Measurements from ENCODE around the gene ZNF436. TPM values are rescaled to one million over a fixed set of nuclear protein-coding genes. Genes with fewer than 3 reads are reported as not detected.

Gene ZNF436
- total RNA-seq (2021) (12.2 and 14.0 TPM in 2 replicates), Bru-seq, nascent RNA (percentile 70 among the genes with signal in this experiment), BruChase-seq, experiment 1, labeled RNA remaining after a 2-hour chase (percentile 87 among the genes with signal in this experiment), BruChase-seq, experiment 2, labeled RNA remaining after a 6-hour chase (percentile 70 among the genes with signal in this experiment)
- long read RNA-seq, full-length matches to known transcripts, result 7 of 14 reads
- long read RNA-seq, partial matches to known transcripts, result 0 of 14 reads
- long read RNA-seq, other reads (novel, unspliced or antisense), result 7 of 14 reads

DNA sequence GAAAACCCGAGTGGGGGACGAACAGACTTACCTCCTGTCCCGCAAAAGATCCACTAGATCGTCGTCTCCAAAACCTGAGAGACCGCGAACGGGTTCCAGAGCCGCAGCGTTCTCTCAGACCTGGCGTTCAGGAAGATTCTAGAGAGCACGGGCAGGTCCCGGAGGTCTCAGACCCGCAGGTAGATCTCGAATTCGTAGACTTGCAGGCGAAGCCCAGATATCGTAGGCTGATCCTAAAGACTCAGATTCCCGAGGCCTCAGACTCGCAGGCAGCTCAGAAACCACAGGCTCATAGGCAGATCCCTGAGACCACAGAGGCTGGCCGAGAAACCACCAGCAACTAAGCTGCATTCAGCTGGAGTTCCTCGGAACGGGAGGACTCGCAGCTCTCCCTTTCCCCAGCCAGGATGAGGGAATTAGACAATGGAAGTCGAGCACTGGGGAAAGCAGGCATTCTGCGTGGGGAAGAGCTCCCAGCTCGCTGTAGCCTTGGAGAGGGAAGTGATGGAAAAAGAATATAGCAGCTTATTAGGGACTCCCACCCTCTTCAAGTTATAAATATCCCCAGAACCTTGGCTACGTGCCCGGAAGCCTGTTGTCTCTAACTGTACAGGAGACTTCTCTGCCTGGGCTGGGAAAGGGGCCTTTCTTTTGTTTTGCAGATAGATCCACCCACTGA, at the start of gene ZNF436:
TSS of gene ZNF436 (minus strand) at position 502 of the 679 bp plus-strand sequence. CDS start 1,831 bp downstream, outside the sequence.
- peak within 1 kb of the TSS; percentile 96 for H3K4me3 ChIP-seq
- CTCF ChIA-PET, result interaction anchor here (1.0 kb wide), 1 partner anchor 35 kb away, joined by 4 read pairs; no protein-coding TSS in a partner anchor
- H3K79me2 ChIP-seq (ENCODE audit: low read depth), result peaks cover 68% of the 10 kb centered on the region
- DNase-seq, result peak in 1 of 2 experiments; percentile 55
- H3K9me3 ChIP-seq (ENCODE audit: insufficient read depth, low read depth), result peaks cover 5% of the 10 kb centered on the region
- POLR2A ChIA-PET (ENCODE audit: unreplicated experiment), result interaction anchor here (0.6 to 1.0 kb wide), 4 partner anchors 25 to 269 kb away, joined by 4 to 7 read pairs (median 5); partner anchors contain the start of gene HNRNPR
- peaks cover 37% of the 10 kb centered on the region for H3K4me1 ChIP-seq (replicated peaks; ENCODE audit: insufficient read depth)
- intact Hi-C loops (cut with micrococcal nuclease; ENCODE audit: unreplicated experiment), result loop anchor here (1.0 to 10.0 kb wide), 3 partner anchors 34 to 165 kb away; partner anchors contain the start of gene E2F2
- H3F3A ChIP-seq (ENCODE audit: insufficient read depth, low read depth), result peaks cover 30% of the 10 kb centered on the region
- no peaks in the 10 kb centered on the region for H3K9me2 ChIP-seq (ENCODE audit: insufficient read depth)
- BruUV-seq (replicated peaks), result TSS peak; percentile 75
- H4K20me1 ChIP-seq (ENCODE audit: insufficient read depth), result no peaks in the 10 kb centered on the region
- H3K4me2 ChIP-seq, result peak within 1 kb of the TSS; percentile 97
- H3K27ac ChIP-seq, result peak within 1 kb of the TSS; percentile 84
- no peaks in the 10 kb centered on the region for H3K27me3 ChIP-seq (ENCODE audit: insufficient read depth, low read depth)
- peaks cover 15% of the 10 kb centered on the region for H3K36me3 ChIP-seq (ENCODE audit: low read depth)
- no peak for TF ChIP-seq EZH2 (IDR thresholded peaks at IDR 0.05; ENCODE audit: low read depth)
- TF ChIP-seq CTCF (conservative IDR thresholded peaks at IDR 0.05), result no peak
- H2AFZ ChIP-seq, result peak within 1 kb of the TSS; percentile 99

GRCh38 chr1:23419180-23419579, 49.5 kb upstream of the ZNF436 start:
- no peak for DNase-seq
- TF ChIP-seq EZH2 (IDR thresholded peaks at IDR 0.05; ENCODE audit: low read depth), result no peak
- no peak for TF ChIP-seq CTCF (conservative IDR thresholded peaks at IDR 0.05)
- Histone ChIP-seq H2AFZ (no peak overlapping the region), H4K20me1 (ENCODE audit: insufficient read depth) (no peaks in the 10 kb centered on the region), H3K4me3 (no peak overlapping the region), H3K4me2 (no peak overlapping the region), H3F3A (ENCODE audit: insufficient read depth, low read depth) (0 out of 2 replicates have a peak, but pooled peaks cover 2% of the 10 kb centered on the region), H3K36me3 (ENCODE audit: low read depth) (no peaks in the 10 kb centered on the region), H3K4me1 (replicated peaks; ENCODE audit: insufficient read depth) (no peaks in the 10 kb centered on the region), H3K27me3 (ENCODE audit: insufficient read depth, low read depth) (no peaks in the 10 kb centered on the region), H3K27ac (no peak overlapping the region), H3K9me2 (ENCODE audit: insufficient read depth) (no peaks in the 10 kb centered on the region), H3K79me2 (ENCODE audit: low read depth) (no peaks in the 10 kb centered on the region), H3K9me3 (ENCODE audit: insufficient read depth, low read depth) (no peaks in the 10 kb centered on the region)
- POLR2A ChIA-PET (ENCODE audit: unreplicated experiment), result no interaction called here
- intact Hi-C loops (cut with micrococcal nuclease; ENCODE audit: unreplicated experiment), result no loop called here
- CTCF ChIA-PET, result interaction anchor here (0.5 kb wide), 1 partner anchor 73 kb away, joined by 3 read pairs; no protein-coding TSS in a partner anchor
- BruUV-seq (replicated peaks), result no TSS peak

DNA sequence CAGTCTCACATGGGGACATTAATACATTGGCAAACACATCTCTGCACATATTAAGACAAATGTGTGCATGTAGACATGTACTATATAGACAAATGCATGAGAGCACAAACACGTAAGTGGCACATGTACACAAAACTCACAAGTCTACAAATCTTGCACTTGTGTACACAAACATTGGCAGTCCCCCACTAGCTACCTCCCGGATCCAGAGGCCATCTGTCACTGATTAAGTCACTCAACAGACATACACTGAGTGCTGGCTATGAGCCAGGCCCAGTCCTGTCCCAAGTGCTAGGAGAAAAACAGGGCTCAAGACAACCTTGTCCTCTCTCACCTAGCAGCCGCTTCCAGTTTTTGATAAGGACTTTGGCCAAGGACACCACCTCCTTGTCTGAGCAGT, 47.9 kb upstream of the ZNF436 start:
- no peak overlapping the region for H2AFZ ChIP-seq

More for the DNA sequence above, 47.9 kb upstream of the ZNF436 start:
- H3K36me3 ChIP-seq (ENCODE audit: low read depth), result no peaks in the 10 kb centered on the region
- H3K4me2 ChIP-seq, result no peak overlapping the region
- H3K9me3 ChIP-seq (ENCODE audit: insufficient read depth, low read depth), result no peaks in the 10 kb centered on the region
- no peaks in the 10 kb centered on the region for H3K4me1 ChIP-seq (replicated peaks; ENCODE audit: insufficient read depth)
- H3K27me3 ChIP-seq (ENCODE audit: insufficient read depth, low read depth), result no peaks in the 10 kb centered on the region
- no peaks in the 10 kb centered on the region for H3K79me2 ChIP-seq (ENCODE audit: low read depth)
- DNase-seq, result no peak
- no peak for TF ChIP-seq CTCF (conservative IDR thresholded peaks at IDR 0.05)
- intact Hi-C loops (cut with micrococcal nuclease; ENCODE audit: unreplicated experiment), result no loop called here
- no peak overlapping the region for H3K27ac ChIP-seq
- no peaks in the 10 kb centered on the region for H4K20me1 ChIP-seq (ENCODE audit: insufficient read depth)
- 0 out of 2 replicates have a peak, but pooled peaks cover 2% of the 10 kb centered on the region for H3F3A ChIP-seq (ENCODE audit: insufficient read depth, low read depth)
- ChIA-PET CTCF (interaction anchor here (0.6 kb wide), 1 partner anchor 8 kb away, joined by 8 read pairs; no protein-coding TSS in a partner anchor), POLR2A (ENCODE audit: unreplicated experiment) (interaction anchor here (0.6 kb wide), 1 partner anchor 33 kb away, joined by 5 read pairs; no protein-coding TSS in a partner anchor)
- no peaks in the 10 kb centered on the region for H3K9me2 ChIP-seq (ENCODE audit: insufficient read depth)
- no TSS peak for BruUV-seq (replicated peaks)
- H3K4me3 ChIP-seq, result no peak overlapping the region

All from PC-9 (cell line).